Large intestine (tissue), 3 donors: Measurements from ENCODE around the gene PSAPL1. TPM values are rescaled to one million over a fixed set of nuclear protein-coding genes. Genes with fewer than 3 reads are reported as not detected.

Experiments used
- DNase-seq, 2 donors: peaks; one replicate each; pipeline versions ENCODE4 v3.0.0 to v3.0.0-alpha.2; 2013
- H3K27ac ChIP-seq: one replicate; pipeline ENCODE4 v1.5.1; 2013; ENCODE audit warnings: low read length
- H3K27me3 ChIP-seq: 2 replicates; pipeline ENCODE4 v1.6.1; 2013; ENCODE audit warnings: low read length; ENCODE audit not compliant: control insufficient read depth, insufficient read depth
- H3K36me3 ChIP-seq: 2 replicates; pipeline ENCODE4 v1.6.1; 2013; ENCODE audit warnings: low read length; ENCODE audit not compliant: control insufficient read depth, insufficient read depth
- H3K4me1 ChIP-seq: one replicate; pipeline ENCODE4 v1.6.1; 2013; ENCODE audit warnings: low read length; ENCODE audit not compliant: control insufficient read depth, insufficient read depth
- H3K4me3 ChIP-seq: one replicate; pipeline ENCODE4 v1.5.1; 2013; ENCODE audit warnings: low read length
- H3K9me3 ChIP-seq: one replicate; pipeline ENCODE4 v1.6.1; 2013; ENCODE audit warnings: mild to moderate bottlenecking, low read depth, low read length, moderate library complexity; ENCODE audit not compliant: control insufficient read depth
- WGBS: methylation state at CpG from one replicate; pipeline ENCODE4 v1.1.5; 2013; ENCODE audit warnings: low lambda C conversion rate; ENCODE audit not compliant: insufficient coverage; 5-methylcytosine and 5-hydroxymethylcytosine counted together
- polyA plus RNA-seq: library from polyadenylated mRNA; unstranded; fragments of 120-200 nt; gene quantifications from one replicate; pipeline ENCODE4 v1.2.1, GENCODE V29; 2013

Gene PSAPL1
- polyA plus RNA-seq, 1 donor: 0.49 TPM

DNA sequence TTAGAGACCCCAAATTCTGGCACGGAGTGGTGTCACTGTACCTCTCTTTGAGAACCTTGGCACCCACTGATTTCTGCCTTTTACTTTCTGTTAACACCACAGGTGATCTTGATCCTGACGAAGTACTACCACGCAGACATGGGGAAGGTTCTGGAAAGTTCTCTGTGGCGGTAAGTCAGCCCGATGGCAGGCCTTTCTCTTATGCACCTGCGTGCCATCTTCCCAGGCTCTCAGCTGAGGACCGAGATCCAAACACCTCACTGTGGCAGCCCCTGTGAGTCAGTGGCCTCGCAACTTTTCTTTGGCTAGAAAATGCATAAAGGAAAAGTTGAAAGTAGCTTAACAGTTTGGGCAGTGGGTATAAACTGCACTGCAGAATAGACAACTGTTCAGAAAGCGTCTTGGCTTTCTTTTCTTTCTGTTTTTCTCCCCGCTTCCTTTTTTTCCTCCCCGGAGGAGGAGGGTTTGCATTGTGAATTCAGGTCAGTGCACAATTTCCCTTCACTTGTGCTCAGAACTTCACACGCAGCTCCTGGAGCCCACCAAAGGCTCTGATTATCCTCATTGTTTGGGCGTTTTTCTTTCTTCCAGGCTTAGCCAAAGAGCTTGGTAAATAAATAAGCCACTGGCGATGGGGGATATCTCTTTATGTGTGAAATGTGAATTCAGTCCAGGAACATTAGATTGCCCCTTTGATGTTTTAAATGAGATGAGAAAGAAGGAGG, 38.4 kb downstream of the PSAPL1 start:
- Histone ChIP-seq H3K27ac (no peak overlapping the region), H3K9me3 (no peaks in the 10 kb centered on the region), H3K27me3 (no peaks in the 10 kb centered on the region), H3K4me3 (no peak overlapping the region), H3K4me1 (peaks cover 2% of the 10 kb centered on the region), H3K36me3 (no peaks in the 10 kb centered on the region)
- DNase-seq: no peak
- WGBS: 93% methylated on average over 6 of the region's 14 CpGs

DNA sequence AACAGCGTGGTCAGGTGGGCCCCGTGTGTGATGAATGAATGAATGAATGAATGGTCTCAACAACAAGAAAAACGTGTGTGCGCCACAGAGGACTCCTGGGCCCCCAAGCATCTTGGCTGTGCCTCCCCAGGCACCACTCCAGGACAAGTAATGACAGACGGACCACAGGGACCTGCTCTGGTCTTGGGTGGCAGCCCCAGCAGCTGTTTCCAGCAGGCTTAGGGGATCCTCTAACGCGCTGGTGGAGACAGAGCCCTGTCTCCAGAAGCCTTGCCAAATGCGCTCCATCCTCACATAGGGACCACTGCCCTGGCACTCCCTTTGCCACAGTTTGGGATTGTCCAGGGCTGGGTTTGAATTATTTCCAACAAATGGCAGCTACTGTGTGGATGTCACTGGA, 39.1 kb downstream of the PSAPL1 start:
- DNase-seq: no peak
- Histone ChIP-seq H3K27me3 (no peaks in the 10 kb centered on the region), H3K36me3 (no peaks in the 10 kb centered on the region), H3K4me3 (no peak overlapping the region), H3K27ac (no peak overlapping the region), H3K4me1 (peaks cover 2% of the 10 kb centered on the region), H3K9me3 (no peaks in the 10 kb centered on the region)
- 62% methylated on average over 2 of the region's 8 CpGs for WGBS

DNA sequence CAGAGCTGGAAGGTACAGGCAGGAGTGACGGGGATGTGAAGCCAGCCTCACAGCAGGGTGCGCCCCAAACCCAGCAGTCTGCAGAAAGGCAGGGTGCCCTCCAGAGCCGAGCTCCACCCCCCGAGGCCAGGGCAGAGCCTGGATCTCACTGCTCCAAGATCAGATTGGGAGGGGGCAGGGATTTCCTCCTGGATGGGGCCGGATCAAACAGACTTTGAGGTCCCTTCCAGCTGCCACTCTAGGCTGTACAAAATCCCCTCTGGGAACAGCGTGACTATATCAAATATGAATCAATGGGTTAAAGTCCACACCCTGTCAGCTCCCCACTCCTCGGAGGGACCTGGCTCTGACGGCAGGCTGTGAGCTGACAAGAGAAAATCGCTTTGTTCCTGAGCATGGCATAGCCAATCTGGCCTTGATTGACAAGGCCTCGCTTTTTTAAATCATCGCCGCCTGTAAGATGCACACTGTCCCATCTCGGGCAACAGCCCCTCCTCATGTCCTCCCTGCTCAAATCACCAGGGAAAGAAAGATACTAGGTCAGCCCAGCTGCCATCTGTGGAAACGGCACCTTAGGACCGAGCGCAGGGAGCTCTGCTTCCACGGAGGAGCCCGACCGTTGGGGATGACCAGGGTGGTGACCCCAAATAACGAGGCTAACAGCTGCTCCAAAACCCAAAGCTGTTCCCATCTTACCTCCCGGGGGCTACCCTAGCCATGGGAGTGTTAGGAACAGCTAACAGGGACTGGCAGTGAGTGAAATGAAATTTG, 39.9 kb downstream of the PSAPL1 start:
- Histone ChIP-seq H3K4me1 (peaks cover 2% of the 10 kb centered on the region), H3K9me3 (no peaks in the 10 kb centered on the region), H3K27me3 (no peaks in the 10 kb centered on the region), H3K27ac (no peak overlapping the region), H3K36me3 (no peaks in the 10 kb centered on the region), H3K4me3 (no peak overlapping the region)
- 60% methylated on average over 1 of the region's 21 CpGs for WGBS
- peak; percentile 21 to 76 for DNase-seq

DNA sequence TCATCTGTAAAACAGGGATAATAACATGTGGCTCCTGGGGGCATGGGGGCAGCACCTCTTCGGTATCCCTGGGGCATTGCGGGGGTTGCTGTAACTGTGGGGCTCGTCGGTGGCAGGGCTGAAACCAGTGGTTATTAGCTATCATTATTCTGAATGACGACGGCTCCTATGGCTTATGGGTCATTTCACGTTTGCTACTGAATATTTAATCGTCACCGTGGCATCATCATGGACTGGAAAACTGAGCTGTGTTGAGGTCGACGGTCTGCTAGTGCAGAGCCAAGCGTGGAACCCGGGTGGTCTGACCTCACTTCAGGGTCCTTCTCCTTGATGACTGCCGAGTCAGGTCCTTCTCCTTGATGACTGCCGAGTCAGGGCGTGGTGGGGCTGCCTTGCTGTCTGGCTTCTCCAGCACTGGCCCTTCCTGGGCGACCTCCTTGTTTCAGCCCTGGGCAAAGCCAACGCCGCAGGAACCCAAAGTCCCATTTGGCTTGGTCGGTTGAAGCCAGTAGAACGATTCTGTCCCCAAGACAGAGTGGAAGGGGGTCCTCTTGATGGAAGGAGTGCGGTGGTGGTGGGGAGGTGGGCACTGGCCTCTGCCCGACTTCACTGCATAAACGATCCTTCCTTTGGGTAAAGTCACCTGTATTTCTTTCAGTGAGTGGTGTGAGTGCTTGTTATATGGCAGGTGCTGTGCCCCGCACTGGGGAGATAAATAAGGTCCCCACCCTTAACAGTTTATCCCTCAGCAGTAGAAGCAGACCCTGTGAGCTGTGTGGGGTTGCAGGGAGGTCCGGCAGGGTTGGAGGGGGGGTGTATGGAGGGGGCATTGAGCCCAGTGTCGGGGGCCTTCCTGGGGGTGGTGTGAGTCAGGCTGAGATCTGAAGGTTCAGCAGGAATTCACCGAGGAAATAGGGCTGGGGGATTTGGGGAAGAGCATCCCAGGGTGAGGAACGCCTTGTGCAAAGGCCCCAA, 40.8 kb downstream of the PSAPL1 start:
- Histone ChIP-seq H3K9me3 (no peaks in the 10 kb centered on the region), H3K27me3 (no peaks in the 10 kb centered on the region), H3K36me3 (no peaks in the 10 kb centered on the region), H3K27ac (no peak overlapping the region), H3K4me3 (no peak overlapping the region), H3K4me1 (peaks cover 2% of the 10 kb centered on the region)
- no CpG with 5 or more reads among the region's 29 CpGs for WGBS
- DNase-seq: no peak

DNA sequence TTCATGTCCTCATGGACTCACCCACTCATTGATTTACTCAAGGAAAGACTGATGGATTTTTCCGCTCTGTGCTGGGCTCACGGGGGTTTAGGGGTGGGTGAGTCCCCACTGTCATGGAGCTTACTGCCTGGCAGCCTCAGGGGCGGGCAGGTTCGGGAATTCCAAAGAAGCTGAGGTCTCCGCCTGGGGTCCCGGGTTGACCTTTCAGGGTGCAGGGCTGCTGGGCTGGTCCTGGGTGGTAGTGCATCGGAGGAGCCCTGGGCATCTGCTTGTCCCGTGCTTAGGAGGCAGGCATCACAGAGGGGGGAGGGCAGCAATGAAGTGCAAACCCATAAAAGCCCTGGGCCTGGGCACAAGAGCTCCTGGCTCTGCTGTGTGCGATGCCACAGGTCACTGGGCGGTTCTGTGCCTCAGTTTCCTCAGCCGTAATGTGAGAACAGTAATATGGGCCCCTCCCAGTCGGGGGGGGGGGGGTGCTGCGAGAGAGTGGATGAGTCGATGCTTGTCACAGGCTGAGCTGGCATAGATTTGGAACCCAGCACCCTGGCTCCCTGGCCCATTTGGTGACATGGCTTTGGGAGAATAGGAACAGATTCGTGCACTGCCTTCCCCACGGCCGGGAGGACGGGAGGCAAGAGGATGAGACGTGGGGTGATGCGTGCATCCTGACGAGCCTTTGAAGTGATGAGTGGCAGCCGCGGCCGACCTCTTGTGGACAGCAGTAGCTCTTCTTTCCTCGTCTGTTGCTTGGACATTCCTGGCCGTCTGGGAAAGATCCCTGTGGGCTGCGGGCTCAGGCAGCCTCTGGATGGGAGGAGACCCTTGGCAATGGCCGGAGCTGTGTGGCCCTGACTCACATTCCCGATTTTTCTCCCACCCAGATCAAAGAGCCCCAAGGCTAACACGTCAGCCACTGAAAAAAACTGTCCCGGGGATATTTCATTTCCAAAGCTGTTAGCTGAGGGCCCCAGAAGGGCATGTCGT, 42.0 kb downstream of the PSAPL1 start:
- no peak for DNase-seq
- no peaks in the 10 kb centered on the region for H3K36me3 ChIP-seq
- no CpG with 5 or more reads among the region's 32 CpGs for WGBS

DNA sequence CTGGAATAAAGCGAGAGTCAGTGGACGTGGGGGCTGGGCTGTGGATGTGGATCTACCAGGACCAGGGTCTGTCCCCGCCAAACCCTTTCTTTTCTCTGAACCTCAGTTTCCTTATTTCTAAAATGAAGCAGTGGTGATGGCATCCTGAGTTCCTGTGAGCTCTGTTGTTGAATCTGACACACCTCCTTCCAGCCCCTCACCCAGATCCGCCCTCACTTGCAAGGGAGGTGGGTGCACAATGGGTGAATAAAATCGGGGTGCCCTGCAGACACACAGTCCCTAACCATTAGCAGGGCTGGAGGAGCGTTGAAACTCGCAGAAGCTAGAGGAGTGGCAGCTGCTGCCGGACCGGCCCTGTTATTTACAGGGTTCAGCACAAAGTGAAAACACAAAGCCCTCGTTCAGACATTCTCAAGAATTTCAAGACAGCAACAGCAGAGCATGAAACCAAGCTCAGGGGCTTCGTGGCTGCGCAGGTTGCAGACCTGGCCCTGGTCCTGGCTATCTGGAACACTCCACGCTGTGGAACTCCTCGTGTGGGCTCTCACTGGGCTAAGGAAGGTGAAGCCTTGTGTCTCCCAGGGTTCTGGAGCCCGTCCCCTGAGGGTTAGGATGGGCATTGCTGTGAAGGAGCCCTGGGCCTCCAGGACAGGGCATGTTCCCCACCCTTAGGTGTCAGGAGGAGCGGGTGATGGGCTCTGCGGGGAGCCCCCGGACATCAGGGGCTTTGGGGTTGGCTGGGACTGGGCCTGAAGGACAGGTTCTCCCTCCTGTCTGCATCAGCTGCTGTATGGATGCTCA, 42.9 kb downstream of the PSAPL1 start:
- no peak for DNase-seq
- no peak overlapping the region for H3K27ac ChIP-seq
- no peaks in the 10 kb centered on the region for H3K4me1 ChIP-seq
- H3K4me3 ChIP-seq: no peak overlapping the region
- no peaks in the 10 kb centered on the region for H3K27me3 ChIP-seq
- no CpG with 5 or more reads among the region's 18 CpGs for WGBS
- H3K36me3 ChIP-seq: no peaks in the 10 kb centered on the region
- H3K9me3 ChIP-seq: no peaks in the 10 kb centered on the region

More for the DNA sequence above, 42.0 kb downstream of the PSAPL1 start:
- H3K9me3 ChIP-seq: no peaks in the 10 kb centered on the region
- peaks cover 2% of the 10 kb centered on the region for H3K4me1 ChIP-seq
- no peak overlapping the region for H3K27ac ChIP-seq
- no peak overlapping the region for H3K4me3 ChIP-seq
- no peaks in the 10 kb centered on the region for H3K27me3 ChIP-seq

DNA sequence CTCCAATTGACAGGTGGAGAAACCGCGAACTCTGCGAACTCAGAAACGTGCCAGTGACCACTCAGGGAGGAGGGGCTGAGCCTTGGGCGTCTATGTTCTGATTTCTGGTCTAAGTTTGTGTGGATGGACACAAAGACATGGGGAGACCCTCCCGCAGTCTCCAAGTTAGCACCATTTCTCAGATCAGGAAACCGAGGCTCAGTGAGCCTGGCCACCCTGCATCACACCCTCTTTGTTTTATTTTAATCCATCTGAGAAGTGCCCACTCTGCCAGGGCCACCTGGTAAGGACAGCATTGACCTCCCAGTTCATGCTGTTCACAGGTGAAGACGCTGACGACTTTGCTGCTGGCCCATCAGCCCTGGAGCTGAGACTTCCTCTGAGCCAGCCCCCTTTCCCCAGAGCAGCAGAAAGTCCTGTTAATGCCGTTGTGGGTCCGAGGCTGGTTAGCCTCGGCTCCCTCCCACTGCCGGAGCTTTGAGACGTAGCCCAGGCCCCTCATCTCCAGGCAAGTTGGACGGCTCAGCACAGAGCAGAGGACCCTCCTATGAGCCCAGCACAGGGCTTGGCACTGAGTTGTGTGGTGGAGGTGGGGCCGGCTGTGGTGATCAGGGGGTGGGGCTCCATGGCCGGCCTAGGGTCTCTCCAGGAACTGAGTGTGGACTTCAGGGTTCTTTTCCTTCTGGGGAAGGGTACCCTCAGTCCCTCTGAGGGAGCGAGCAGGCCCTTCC, 43.7 kb downstream of the PSAPL1 start:
- Histone ChIP-seq H3K4me3 (no peak overlapping the region), H3K27me3 (no peaks in the 10 kb centered on the region), H3K27ac (no peak overlapping the region), H3K4me1 (no peaks in the 10 kb centered on the region), H3K9me3 (no peaks in the 10 kb centered on the region), H3K36me3 (no peaks in the 10 kb centered on the region)
- DNase-seq: no peak
- 90% methylated on average over 2 of the region's 18 CpGs for WGBS

DNA sequence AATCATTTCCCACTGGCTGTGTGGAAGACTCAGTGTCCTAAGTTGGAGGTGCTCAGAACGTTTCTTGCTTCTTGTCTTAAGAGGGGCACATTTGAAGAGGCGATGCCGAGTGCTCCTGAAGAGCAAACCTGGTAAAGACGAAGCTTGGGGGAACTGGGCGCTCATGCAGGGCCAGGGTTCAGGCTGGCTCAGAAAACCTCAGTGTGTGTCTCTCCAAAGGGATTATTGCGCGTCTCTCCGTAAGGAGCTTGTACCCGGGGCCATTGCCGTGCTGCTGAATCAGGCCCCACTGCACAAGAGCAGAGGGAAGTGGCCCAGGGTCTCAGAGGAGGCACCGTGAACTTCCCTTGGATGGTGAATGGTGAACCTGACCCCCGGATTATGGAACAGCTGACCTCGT, 44.4 kb downstream of the PSAPL1 start:
- Histone ChIP-seq H3K9me3 (no peaks in the 10 kb centered on the region), H3K36me3 (no peaks in the 10 kb centered on the region), H3K27ac (no peak overlapping the region), H3K4me3 (no peak overlapping the region), H3K27me3 (no peaks in the 10 kb centered on the region), H3K4me1 (no peaks in the 10 kb centered on the region)
- DNase-seq: no peak
- WGBS: no CpG with 5 or more reads among the region's 13 CpGs
